Measurements from ENCODE around the gene LRRC23. TPM values are rescaled to one million over a fixed set of nuclear protein-coding genes. Genes with fewer than 3 reads are reported as not detected.

Gene LRRC23
- total and polyA plus RNA-seq, 2 of the 13 experiments (the other 11 are each of a cell fraction or from before 2014, with no cell fraction given), result 6.0 to 7.8 TPM

DNA sequence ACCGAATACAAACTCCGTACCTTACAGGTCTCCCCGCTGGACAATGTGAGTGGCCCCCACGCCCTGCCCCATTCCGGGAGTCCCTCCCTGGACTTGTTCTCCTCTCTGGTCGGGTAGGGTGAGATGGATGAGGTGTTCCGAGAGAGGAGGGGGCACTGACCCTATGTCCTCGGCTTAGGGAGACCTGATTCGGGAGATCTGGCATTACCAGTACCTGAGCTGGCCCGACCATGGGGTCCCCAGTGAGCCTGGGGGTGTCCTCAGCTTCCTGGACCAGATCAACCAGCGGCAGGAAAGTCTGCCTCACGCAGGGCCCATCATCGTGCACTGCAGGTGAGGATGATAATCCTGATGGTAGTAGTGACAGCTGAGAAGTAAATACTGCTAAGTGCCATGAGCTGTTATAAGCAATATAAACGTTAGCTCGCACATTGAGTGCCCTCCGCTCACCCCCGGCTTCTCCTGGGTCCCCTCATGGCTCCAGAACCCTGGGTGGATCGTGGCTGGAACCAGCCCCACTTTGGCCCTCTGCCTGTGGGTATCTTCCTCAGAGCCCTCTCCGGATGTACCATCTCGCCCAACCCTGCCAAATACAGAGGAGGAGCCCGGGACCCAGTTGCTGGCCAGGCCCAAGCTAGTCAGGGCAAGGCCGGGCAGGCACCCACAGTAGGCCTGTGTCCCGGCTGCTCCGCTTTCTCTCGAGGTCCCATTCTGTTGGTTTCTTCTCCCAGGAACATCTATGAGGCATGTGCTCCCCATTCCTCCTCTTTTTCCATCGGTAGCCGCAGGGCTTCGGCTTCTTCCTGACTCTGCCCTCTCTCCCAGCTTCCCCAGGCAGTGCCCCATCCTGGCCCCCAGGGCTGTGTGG lies 53.4 kb downstream of the LRRC23 start:
- POLR2A ChIA-PET, result interaction anchor here (0.7 to 8.0 kb wide), 2 partner anchors 12 to 20 kb away, joined by 3 to 180 read pairs; partner anchors contain the start of genes C12orf57 and RNU7-1
- no peak overlapping the region for H3K4me2 ChIP-seq (ENCODE audit: low read depth, low read length)
- H3K36me3 ChIP-seq (replicated peaks in 1 of 2; ENCODE audit: control insufficient read depth in 1 of 2, insufficient read depth in 2 of 2, low read length in 2 of 2), result no peaks in the 10 kb centered on the region; a peak in 1 of 5 replicates
- H3K9ac ChIP-seq (ENCODE audit: insufficient read depth, low read depth, low read length), result no peak overlapping the region
- in situ Hi-C loops (cut with HindIII; ENCODE audit: extremely low pct_ligation_motif_present, low pct_unique_long_range_greater_than_20kb) (no loop called here), intact Hi-C loops (cut with micrococcal nuclease; ENCODE audit: unreplicated experiment) (no loop called here)
- FAIRE-seq, result no peak
- CTCF ChIA-PET (ENCODE audit: low intra/inter-chr PET ratio, low total read pairs), result no interaction called here
- no peaks in the 10 kb centered on the region for H3K9me3 ChIP-seq (ENCODE audit: low read length)
- no peaks in the 10 kb centered on the region for H3K79me2 ChIP-seq (ENCODE audit: insufficient read depth, low read length)
- WGBS (ENCODE audit: low lambda C conversion rate), result 87% methylated on average over 25 of the region's 28 CpGs
- no peak for DNase-seq (ENCODE audit: low spot score)
- no peak overlapping the region for H3K27ac ChIP-seq (ENCODE audit: extremely low read length, insufficient read depth, low read length)
- no peak for ATAC-seq
- H3K27me3 ChIP-seq (ENCODE audit: control insufficient read depth in 1 of 2, insufficient read depth in 2 of 2, low read length in 2 of 2), result no peaks in the 10 kb centered on the region
- BruUV-seq (replicated peaks), result no TSS peak
- H3K4me3 ChIP-seq (replicated peaks in 1 of 3; ENCODE audit: insufficient read depth in 1 of 3, low read depth in 2 of 3, low read length in 3 of 3), result no peak overlapping the region
- no peak overlapping the region for H2AFZ ChIP-seq (ENCODE audit: low read length)
- no peaks in the 10 kb centered on the region for H4K20me1 ChIP-seq (ENCODE audit: insufficient read depth, low read length)
- H3K4me1 ChIP-seq (ENCODE audit: insufficient read depth, low read length), result peaks cover 25% of the 10 kb centered on the region
- no peak for TF ChIP-seq RXRB (CRISPR knock-in tag; IDR thresholded peaks at IDR 0.05; ENCODE audit: borderline replicate concordance)
- no peak for TF ChIP-seq ZNF496 (CRISPR knock-in tag; IDR thresholded peaks at IDR 0.05; ENCODE audit: insufficient replicate concordance)
- TF ChIP-seq, protein P1, sequence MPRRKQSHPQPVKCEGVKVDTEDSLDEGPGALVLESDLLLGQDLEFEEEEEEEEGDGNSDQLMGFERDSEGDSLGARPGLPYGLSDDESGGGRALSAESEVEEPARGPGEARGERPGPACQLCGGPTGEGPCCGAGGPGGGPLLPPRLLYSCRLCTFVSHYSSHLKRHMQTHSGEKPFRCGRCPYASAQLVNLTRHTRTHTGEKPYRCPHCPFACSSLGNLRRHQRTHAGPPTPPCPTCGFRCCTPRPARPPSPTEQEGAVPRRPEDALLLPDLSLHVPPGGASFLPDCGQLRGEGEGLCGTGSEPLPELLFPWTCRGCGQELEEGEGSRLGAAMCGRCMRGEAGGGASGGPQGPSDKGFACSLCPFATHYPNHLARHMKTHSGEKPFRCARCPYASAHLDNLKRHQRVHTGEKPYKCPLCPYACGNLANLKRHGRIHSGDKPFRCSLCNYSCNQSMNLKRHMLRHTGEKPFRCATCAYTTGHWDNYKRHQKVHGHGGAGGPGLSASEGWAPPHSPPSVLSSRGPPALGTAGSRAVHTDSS (CRISPR knock-in tag; conservative IDR thresholded peaks at IDR 0.05), result no peak
- TF ChIP-seq, protein P2, sequence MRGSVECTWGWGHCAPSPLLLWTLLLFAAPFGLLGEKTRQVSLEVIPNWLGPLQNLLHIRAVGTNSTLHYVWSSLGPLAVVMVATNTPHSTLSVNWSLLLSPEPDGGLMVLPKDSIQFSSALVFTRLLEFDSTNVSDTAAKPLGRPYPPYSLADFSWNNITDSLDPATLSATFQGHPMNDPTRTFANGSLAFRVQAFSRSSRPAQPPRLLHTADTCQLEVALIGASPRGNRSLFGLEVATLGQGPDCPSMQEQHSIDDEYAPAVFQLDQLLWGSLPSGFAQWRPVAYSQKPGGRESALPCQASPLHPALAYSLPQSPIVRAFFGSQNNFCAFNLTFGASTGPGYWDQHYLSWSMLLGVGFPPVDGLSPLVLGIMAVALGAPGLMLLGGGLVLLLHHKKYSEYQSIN (CRISPR knock-in tag; IDR thresholded peaks at IDR 0.05; ENCODE audit: borderline replicate concordance), result no peak
- TF ChIP-seq, protein P3, sequence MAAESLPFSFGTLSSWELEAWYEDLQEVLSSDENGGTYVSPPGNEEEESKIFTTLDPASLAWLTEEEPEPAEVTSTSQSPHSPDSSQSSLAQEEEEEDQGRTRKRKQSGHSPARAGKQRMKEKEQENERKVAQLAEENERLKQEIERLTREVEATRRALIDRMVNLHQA (CRISPR knock-in tag; IDR thresholded peaks at IDR 0.05), result no peak
- no peak for TF ChIP-seq RNF2 (conservative IDR thresholded peaks at IDR 0.05; ENCODE audit: low read depth)
- TF ChIP-seq, protein P4, sequence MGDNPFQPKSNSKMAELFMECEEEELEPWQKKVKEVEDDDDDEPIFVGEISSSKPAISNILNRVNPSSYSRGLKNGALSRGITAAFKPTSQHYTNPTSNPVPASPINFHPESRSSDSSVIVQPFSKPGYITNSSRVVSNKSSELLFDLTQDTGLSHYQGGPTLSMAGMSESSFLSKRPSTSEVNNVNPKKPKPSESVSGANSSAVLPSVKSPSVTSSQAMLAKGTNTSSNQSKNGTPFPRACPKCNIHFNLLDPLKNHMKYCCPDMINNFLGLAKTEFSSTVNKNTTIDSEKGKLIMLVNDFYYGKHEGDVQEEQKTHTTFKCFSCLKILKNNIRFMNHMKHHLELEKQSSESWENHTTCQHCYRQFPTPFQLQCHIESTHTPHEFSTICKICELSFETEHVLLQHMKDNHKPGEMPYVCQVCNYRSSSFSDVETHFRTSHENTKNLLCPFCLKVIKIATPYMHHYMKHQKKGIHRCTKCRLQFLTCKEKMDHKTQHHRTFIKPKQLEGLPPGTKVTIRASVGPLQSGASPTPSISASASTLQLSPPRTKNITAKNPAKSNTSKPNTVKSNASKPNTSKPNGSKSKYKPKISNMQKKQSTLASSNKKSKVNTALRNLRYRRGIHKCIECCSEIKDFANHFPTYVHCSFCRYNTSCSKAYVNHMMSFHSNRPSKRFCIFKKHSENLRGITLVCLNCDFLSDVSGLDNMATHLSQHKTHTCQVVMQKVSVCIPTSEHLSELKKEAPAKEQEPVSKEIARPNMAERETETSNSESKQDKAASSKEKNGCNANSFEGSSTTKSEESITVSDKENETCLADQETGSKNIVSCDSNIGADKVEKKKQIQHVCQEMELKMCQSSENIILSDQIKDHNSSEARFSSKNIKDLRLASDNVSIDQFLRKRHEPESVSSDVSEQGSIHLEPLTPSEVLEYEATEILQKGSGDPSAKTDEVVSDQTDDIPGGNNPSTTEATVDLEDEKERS (CRISPR knock-in tag; IDR thresholded peaks at IDR 0.05), result no peak
- TF ChIP-seq HNF4A (CRISPR knock-in tag; IDR thresholded peaks at IDR 0.05), result no peak
- no peak for TF ChIP-seq TP53 (CRISPR knock-in tag; conservative IDR thresholded peaks at IDR 0.05)
- no peak for TF ChIP-seq PCBP1 (IDR thresholded peaks at IDR 0.05; ENCODE audit: borderline replicate concordance, low read depth, low read length)
- TF ChIP-seq, protein P5, sequence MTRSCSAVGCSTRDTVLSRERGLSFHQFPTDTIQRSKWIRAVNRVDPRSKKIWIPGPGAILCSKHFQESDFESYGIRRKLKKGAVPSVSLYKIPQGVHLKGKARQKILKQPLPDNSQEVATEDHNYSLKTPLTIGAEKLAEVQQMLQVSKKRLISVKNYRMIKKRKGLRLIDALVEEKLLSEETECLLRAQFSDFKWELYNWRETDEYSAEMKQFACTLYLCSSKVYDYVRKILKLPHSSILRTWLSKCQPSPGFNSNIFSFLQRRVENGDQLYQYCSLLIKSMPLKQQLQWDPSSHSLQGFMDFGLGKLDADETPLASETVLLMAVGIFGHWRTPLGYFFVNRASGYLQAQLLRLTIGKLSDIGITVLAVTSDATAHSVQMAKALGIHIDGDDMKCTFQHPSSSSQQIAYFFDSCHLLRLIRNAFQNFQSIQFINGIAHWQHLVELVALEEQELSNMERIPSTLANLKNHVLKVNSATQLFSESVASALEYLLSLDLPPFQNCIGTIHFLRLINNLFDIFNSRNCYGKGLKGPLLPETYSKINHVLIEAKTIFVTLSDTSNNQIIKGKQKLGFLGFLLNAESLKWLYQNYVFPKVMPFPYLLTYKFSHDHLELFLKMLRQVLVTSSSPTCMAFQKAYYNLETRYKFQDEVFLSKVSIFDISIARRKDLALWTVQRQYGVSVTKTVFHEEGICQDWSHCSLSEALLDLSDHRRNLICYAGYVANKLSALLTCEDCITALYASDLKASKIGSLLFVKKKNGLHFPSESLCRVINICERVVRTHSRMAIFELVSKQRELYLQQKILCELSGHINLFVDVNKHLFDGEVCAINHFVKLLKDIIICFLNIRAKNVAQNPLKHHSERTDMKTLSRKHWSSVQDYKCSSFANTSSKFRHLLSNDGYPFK (CRISPR knock-in tag; IDR thresholded peaks at IDR 0.05; ENCODE audit: borderline replicate concordance), result no peak
- TF ChIP-seq NRL (CRISPR knock-in tag; IDR thresholded peaks at IDR 0.05; ENCODE audit: borderline replicate concordance), result no peak
- no peak for TF ChIP-seq ZBTB8A (CRISPR knock-in tag; IDR thresholded peaks at IDR 0.05; ENCODE audit: borderline replicate concordance, low read depth)
- no peak for TF ChIP-seq SIN3B (IDR thresholded peaks at IDR 0.05; ENCODE audit: low read length)
